B cell (primary cell): ENCODE data around the gene CPED1.

Experiments
- EZH2 ChIP-seq: IDR thresholded peaks from 2 replicates; pipeline ENCODE4 v1.6.1; 2012; ENCODE audit warnings: borderline replicate concordance, low read depth, mild to moderate bottlenecking, moderate library complexity, low read length; ENCODE audit not compliant: insufficient read depth, poor library complexity, severe bottlenecking
- TF ChIP-seq, protein P1 (sequence below): fragments of 200-600 bp; IDR thresholded peaks from one replicate; pipeline ENCODE4 v1.8.0; 2022; ENCODE audit warnings: antibody characterized with exemption, mild to moderate bottlenecking

DNA sequence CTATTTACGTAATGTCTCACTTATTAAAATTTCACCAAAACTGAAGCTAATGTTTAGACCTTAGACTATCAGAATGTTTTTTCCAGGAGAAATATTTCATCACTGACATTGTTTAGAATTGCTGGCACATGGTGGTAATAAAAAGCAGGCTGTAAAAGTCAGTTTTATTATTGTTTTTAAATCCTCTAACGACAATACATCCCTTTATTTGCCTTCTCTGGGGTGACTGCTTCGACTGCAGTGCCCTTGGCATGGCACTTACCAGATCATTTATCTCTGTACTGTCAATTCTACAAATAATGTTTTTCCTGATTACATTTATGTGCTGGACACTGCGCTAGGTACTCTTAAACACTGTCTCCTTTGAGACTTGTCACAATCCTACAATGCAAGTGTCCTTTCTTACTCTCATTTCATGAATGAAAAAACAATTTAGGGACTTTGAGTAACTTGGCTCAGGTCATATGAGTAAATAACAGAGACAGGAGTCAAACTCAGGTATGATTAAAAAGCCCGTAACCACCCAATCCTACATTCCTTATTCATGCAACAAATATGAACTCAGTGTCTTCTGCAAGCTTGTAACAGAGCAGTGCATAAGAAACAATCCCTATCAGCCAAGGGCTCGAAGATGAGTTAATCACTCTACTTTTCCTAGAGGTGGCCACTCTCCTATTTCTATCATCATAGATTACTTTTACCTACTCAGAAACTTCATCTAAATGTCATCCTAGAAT, 43.5 kb upstream of the CPED1 start:
- TF ChIP-seq, protein P1, sequence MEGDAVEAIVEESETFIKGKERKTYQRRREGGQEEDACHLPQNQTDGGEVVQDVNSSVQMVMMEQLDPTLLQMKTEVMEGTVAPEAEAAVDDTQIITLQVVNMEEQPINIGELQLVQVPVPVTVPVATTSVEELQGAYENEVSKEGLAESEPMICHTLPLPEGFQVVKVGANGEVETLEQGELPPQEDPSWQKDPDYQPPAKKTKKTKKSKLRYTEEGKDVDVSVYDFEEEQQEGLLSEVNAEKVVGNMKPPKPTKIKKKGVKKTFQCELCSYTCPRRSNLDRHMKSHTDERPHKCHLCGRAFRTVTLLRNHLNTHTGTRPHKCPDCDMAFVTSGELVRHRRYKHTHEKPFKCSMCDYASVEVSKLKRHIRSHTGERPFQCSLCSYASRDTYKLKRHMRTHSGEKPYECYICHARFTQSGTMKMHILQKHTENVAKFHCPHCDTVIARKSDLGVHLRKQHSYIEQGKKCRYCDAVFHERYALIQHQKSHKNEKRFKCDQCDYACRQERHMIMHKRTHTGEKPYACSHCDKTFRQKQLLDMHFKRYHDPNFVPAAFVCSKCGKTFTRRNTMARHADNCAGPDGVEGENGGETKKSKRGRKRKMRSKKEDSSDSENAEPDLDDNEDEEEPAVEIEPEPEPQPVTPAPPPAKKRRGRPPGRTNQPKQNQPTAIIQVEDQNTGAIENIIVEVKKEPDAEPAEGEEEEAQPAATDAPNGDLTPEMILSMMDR = no peak
- no peak for TF ChIP-seq EZH2
